ENCODE measurements around the gene RPP25L.

Gene RPP25L

DNA sequence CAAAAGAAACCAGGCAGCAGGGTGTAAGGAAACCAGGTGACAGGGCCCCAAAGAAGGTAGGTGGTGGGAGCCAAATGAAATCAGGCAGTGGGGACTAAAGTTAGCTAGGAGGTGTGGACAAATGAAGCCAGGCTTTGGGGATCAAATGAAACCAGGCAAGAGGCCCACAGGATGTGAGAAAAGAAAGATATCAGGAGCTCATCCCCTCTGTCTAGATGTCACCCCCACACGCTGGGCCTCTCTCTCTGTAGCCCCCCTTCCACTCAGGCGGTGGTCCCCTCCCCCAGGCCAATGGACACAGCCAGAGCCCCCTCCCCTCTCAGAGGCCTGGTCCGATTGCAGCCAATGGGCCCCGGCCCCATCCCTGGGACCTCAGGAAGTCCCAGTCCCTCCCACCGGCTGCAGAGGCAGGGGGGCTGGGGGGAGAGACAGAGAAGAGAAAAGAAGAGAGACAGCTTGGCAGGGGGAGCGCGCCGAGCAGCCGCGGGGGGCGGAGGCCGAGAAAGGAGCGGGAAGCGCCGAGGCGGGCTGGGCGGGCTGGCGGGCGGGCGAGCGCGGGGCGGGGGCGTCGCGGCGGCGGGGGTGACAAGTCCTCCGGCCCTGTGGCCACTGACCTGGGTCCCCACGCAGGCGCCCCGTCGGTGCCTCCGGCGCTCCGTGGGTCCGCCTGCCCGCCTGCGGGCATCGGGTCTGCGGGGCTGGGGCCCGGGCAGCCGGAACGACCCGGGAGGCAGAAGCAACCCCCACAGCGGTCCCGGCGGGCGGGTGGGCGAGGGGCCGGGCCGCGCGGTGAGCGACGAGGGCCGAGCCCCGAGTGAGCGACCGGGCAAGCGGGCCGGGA, 34.3 kb downstream of the RPP25L start:
- no peak for TF ChIP-seq CTCF (IDR thresholded peaks at IDR 0.05; ENCODE audit: low read length, missing control alignments)
- H3K4me3 ChIP-seq (replicated peaks; ENCODE audit: low read depth, low read length) = no peak overlapping the region
- DNase-seq (ENCODE audit: low read depth) = no peak

DNA sequence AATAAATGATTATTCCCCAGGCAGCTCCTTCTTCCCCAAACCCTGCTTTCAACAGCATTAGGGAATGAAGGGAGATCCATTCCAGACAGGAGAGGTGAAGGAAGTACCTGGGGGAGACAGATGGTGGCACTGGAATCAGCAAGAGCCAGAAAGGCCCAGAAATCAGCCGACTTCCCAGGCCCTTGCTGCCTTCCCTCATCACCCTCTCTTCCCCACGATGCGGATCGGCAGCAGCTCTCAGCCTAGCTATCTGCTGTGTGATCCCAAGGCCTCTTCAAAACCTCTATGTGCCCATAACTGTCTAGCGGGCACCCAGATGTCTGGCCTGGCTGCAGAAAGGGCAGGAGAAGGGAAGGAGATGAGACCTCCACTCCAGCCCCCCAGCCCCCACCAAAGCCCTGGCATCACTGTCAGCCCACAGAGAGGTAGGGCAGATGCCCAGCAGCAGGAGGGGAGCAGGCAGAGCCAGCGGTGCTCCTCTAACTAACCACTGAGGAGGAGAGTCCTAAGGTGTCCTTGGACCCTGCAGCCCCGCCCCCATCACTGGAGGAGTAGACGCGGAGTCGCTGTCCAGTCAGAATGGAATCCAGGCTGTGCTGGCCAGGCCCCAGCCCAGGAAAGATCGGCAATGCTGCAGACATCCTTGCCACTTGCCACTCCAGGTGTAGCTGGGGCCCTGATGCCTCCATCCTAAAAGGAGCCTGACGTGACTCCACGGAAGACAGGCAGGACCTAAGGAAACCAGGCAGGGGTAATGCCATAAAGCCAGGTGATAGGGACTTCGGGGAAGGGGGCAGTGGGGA, 35.1 kb downstream of the RPP25L start:
- no peak overlapping the region for H3K4me3 ChIP-seq (replicated peaks; ENCODE audit: low read depth, low read length)
- DNase-seq (ENCODE audit: low read depth) = no peak
- TF ChIP-seq CTCF (IDR thresholded peaks at IDR 0.05; ENCODE audit: low read length, missing control alignments) = no peak

DNA sequence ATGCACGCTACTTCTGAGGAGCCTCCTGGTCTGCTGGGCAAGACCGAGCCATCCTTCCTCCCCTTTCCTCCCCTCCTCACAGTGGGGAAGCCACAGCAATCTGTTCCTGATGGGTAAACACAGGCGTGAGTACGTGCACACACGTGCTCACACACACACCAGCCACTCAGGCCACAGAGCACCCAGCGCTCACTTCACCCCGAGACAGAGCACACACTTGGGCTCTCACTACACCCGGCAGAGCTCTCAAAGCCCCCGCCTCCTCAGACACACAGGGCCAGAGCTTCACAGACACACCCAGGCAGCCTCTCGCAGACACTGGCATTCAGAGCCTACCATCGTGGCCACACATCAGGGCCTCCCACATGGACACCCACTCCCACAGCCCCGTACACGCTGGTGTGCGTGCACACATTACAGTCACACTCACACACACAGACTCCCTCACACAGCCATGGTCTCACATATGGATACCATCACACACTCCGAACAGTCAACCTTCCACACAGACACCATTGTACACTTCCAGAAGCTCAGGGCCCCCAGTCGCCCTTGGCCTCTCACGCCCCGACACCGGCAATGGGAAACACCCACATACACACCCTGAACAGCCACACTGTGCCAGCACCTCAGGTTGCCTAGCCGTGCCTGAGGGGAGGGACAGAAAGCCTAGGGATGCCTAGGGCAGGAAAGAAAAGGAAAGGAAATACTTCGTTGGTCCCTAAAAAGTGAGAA, 35.9 kb downstream of the RPP25L start:
- H3K4me3 ChIP-seq (replicated peaks; ENCODE audit: low read depth, low read length) = no peak overlapping the region
- DNase-seq (ENCODE audit: low read depth) = no peak
- no peak for TF ChIP-seq CTCF (IDR thresholded peaks at IDR 0.05; ENCODE audit: low read length, missing control alignments)

- DNase-seq (ENCODE audit: low read depth) = no peak
- TF ChIP-seq CTCF (IDR thresholded peaks at IDR 0.05; ENCODE audit: low read length, missing control alignments) = no peak
- H3K4me3 ChIP-seq (replicated peaks; ENCODE audit: low read depth, low read length) = no peak overlapping the region
These were observed 36.7 kb downstream of the RPP25L start for GRCh38 chr9:34575241-34575640.

GRCh38 chr9:34574571-34574970, 37.3 kb downstream of the RPP25L start:
- H3K4me3 ChIP-seq (replicated peaks; ENCODE audit: low read depth, low read length) = no peak overlapping the region
- TF ChIP-seq CTCF (IDR thresholded peaks at IDR 0.05; ENCODE audit: low read length, missing control alignments) = no peak
- DNase-seq (ENCODE audit: low read depth) = no peak

DNA sequence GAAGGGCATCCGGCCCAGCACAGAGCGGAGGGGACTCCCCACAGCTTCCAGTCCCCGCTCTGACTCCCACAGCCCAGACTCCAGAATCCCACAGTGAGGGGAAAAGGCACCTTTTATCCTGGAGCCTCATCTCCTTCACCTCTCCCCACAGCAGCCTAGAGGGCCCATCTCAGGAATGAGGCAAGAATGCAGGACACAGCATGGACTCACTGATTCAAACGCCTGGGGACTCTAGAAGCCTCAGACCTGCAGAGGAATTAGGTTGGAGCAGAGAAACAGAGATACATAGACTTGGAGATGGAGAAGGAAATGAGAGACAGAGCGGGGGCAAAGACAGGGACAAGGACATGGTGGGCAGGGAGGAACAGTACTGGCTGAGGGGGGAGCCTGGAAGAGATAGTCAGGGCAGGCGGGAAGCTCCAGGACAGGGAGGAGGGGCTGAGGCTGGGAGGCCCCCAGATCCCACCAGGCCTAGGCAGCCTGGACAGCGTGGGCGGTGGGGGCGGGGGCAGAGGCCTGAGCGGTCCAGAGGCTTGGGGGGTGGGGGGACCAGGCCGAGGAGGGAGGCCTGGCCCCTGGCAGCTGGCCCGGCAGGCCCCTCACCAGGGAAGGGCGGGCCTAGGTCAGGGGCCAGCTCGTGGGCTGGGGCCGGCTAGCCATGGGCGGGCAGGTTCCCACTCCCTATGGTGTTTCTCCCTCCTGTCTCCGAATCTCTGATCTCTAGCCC, 38.1 kb downstream of the RPP25L start:
- DNase-seq (ENCODE audit: low read depth) = no peak
- no peak overlapping the region for H3K4me3 ChIP-seq (replicated peaks; ENCODE audit: low read depth, low read length)
- no peak for TF ChIP-seq CTCF (IDR thresholded peaks at IDR 0.05; ENCODE audit: low read length, missing control alignments)
